Subcutaneous abdominal adipose tissue (tissue), 5 donors: ENCODE measurements around the gene SPATS1.
A peak's percentile ranks its signal among the peaks of the same experiment; 100 is the strongest.

Experiments used
- H3K27ac ChIP-seq: one replicate; pipeline ENCODE4 v1.7.0; 2013; ENCODE audit warnings: low read depth, mild to moderate bottlenecking, inconsistent platforms, low read length, moderate library complexity
- H3K27me3 ChIP-seq, 5 donors: one replicate each; pipeline ENCODE4 v1.7.0; 2013; ENCODE audit warnings: low read length in 5 of 5, inconsistent platforms in 1 of 5; ENCODE audit not compliant: control insufficient read depth in 5 of 5, insufficient read depth in 4 of 5
- H3K36me3 ChIP-seq, 5 donors: one replicate each; pipeline ENCODE4 v1.7.0; 2013; ENCODE audit warnings: low read length in 5 of 5; ENCODE audit not compliant: control insufficient read depth in 5 of 5, insufficient read depth in 5 of 5
- H3K4me1 ChIP-seq, 5 donors: one replicate each; pipeline ENCODE4 v1.7.0; 2013; ENCODE audit warnings: low read length in 5 of 5, mild to moderate bottlenecking in 3 of 5, moderate library complexity in 1 of 5; ENCODE audit not compliant: control insufficient read depth in 5 of 5, insufficient read depth in 5 of 5
- H3K4me3 ChIP-seq, 5 donors: one replicate each; pipeline ENCODE4 v1.7.0; 2013; ENCODE audit warnings: low read length in 5 of 5, low read depth in 1 of 5
- H3K9ac ChIP-seq, 5 donors: one replicate each; pipeline ENCODE4 v1.7.0; 2013; ENCODE audit warnings: low read length in 5 of 5, mild to moderate bottlenecking in 4 of 5, moderate library complexity in 3 of 5
- H3K9me3 ChIP-seq, 5 donors: one replicate each; pipeline ENCODE4 v1.7.0; 2013; ENCODE audit warnings: low read length in 5 of 5; ENCODE audit not compliant: control insufficient read depth in 5 of 5
- donor health status: healthy.
- donor health status: healthy.
- donor health status: healthy.
- donor health status: healthy.
- donor health status: healthy.

The SPATS1 gene

DNA sequence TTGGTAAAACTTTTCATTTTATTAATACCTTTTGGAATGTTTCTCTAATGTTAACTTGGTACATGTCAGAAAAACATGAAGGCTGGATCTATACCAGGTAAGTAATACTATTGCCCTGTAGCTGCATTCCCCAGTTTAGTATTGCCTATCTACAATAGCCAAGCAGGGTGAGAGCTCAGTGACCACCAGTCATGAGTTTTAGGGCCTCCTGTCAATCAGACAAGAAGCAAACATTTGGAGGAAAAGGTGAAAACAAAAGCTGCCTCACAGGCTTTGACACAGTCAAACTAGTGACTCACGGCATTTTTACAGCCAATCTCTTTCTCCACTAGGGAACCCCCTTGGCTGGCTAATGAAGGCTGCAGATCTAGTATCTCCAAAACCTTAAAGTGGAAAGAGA, 35.5 kb downstream of the SPATS1 start:
- no peaks in the 10 kb centered on the region for H3K27me3 ChIP-seq
- no peak overlapping the region for H3K4me3 ChIP-seq
- no peak overlapping the region for H3K9ac ChIP-seq
- peaks cover 0 to 9% (median 7%) of the 10 kb centered on the region in 5 donors for H3K4me1 ChIP-seq
- no peak overlapping the region for H3K27ac ChIP-seq
- H3K9me3 ChIP-seq: no peaks in the 10 kb centered on the region
- no peaks in the 10 kb centered on the region for H3K36me3 ChIP-seq

- no peak overlapping the region for H3K9ac ChIP-seq
- H3K9me3 ChIP-seq: no peaks in the 10 kb centered on the region
- H3K4me3 ChIP-seq: no peak overlapping the region
- H3K27me3 ChIP-seq: no peaks in the 10 kb centered on the region
- peaks cover 0 to 12% (median 8%) of the 10 kb centered on the region in 5 donors for H3K4me1 ChIP-seq
- no peaks in the 10 kb centered on the region for H3K36me3 ChIP-seq
- H3K27ac ChIP-seq: no peak overlapping the region
Observed at GRCh38 chr6:44381739-44382138, 39.3 kb downstream of the SPATS1 start.

DNA sequence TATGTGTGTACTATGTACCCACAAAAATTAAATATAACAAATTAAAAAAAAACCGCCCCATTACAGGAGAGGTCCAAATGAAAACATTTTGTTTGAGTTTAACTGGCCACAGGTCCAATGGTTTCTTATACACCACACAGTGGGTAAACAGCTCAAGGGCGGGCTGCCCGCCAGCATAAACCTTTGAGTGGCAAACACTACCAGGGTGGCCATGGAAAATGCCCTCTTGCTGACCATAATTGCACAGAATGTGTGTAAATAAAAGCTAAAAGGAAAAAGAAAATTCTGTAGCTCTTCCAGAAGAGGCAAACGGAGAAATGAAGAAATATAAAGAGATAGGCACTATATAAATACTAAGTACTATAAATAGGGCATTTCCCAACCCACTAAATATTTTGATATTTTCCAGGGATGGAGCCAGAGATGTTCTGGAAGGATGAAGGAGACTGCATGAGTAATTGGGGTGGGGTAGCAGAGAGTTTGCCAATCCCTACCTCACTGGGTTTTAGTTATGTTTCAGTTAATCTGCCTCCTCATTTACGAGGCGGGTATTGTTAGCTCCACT, 44.0 kb downstream of the SPATS1 start:
- H3K36me3 ChIP-seq: peaks cover 2 to 7% (median 5%) of the 10 kb centered on the region in 5 donors
- H3K9ac ChIP-seq: peak overlapping the region in 3 of 5 donors; percentile 88 to 98 (median 97)
- H3K27me3 ChIP-seq: no peaks in the 10 kb centered on the region
- H3K27ac ChIP-seq: peak overlapping the region; percentile 81
- peaks cover 6 to 35% (median 28%) of the 10 kb centered on the region in 5 donors for H3K4me1 ChIP-seq
- H3K4me3 ChIP-seq: peak overlapping the region; percentile 89 to 96 (median 92)
- H3K9me3 ChIP-seq: no peaks in the 10 kb centered on the region

DNA sequence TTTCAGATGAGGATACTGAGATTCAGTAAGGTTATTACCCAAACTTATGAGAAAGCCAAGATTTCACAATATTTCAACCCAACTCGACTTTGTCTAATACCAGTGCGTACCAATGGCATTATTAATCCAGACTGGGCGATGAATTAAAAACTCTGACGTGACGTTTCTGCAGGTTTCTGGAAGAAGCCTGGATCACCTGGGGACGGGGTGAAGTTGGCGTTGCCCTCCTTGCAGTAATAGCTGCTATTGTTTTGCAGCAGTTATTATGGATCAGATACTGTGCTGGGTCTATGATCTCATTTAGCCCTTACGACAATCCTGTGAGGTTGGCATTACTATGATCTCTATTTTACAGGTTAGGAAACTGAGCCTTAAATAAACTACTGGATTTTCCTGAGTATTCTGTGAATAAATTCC, 44.5 kb downstream of the SPATS1 start:
- H3K9me3 ChIP-seq: no peaks in the 10 kb centered on the region
- peaks cover 6 to 30% (median 26%) of the 10 kb centered on the region in 5 donors for H3K4me1 ChIP-seq
- H3K27ac ChIP-seq: peak overlapping the region; percentile 81
- H3K36me3 ChIP-seq: peaks cover 3 to 10% (median 6%) of the 10 kb centered on the region in 5 donors
- peak overlapping the region; percentile 10 to 98 (median 97) for H3K9ac ChIP-seq
- peak overlapping the region; percentile 89 to 96 (median 92) for H3K4me3 ChIP-seq
- no peaks in the 10 kb centered on the region for H3K27me3 ChIP-seq

DNA sequence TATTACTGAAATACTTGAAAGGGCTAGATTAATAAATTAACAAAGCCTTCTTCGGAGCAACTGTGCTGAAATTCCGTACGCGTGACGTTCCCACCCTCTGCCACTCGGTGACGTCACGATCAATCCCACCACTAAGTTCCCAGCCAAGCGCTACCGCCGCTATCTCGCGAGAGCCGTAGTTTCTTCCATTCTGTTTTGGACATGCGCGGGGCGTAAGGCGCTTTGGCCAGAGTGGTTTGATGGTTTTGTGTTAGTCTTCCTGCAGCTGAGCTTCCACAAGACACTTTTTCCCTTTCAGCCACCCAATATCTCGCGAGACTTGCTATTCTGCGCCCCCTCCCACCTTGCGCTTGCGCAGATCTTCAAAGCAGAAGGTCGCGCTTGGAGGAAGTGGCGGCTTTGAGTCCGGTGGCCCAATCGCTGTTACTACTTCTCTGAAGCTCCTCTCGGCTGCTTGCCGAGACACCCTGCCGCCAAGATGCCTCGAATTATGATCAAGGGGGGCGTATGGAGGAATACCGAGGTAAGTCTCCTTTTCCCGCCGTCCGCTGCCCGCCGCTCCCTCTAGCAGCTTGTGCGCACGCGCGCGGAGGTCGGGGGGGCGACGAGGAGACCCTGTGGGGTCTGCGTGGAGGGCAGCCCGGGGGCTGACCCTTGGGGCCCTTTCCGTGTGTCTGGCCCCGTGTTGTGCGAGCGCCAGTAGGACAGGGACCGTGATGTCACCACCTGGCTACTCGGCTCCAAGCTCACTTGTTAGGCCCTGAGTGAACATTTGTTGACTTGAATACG, 45.1 kb downstream of the SPATS1 start, which contains the start of gene CDC5L:
Gene CDC5L (plus strand): TSS at position 361 of the 789 bp plus-strand sequence. CDS start 118 bp downstream, at position 479.
- Histone ChIP-seq H3K4me1 (peaks cover 6 to 28% (median 22%) of the 10 kb centered on the region in 5 donors), H3K27me3 (no peaks in the 10 kb centered on the region), H3K36me3 (peaks cover 7 to 16% (median 10%) of the 10 kb centered on the region in 5 donors), H3K9me3 (no peaks in the 10 kb centered on the region), H3K4me3 (peak within 1 kb of the TSS; percentile 89 to 96 (median 92)), H3K27ac (peak within 1 kb of the TSS; percentile 81), H3K9ac (peak within 1 kb of the TSS; percentile 87 to 98 (median 97))

DNA sequence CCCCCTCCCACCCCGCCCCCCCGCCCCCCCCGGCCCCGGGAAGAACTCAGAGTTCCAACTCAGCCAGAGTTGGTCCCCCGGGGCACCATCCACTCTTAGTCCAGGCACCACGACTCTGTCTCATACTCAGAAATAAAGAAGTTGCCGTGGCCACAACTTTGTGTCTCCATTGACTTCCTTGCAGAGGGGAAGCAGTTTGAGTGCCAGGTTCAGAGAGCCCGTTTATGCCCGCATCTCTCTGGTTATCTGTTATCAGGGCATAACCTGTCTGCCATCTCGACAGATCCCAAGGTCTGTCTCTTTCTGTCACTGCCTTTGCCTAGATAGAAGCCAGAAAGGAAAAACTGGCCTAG, 45.7 kb downstream of the SPATS1 start:
- no peaks in the 10 kb centered on the region for H3K27me3 ChIP-seq
- peak overlapping the region; percentile 71 for H3K27ac ChIP-seq
- H3K9ac ChIP-seq: peak overlapping the region; percentile 57 to 98 (median 87)
- H3K4me3 ChIP-seq: peak overlapping the region; percentile 89 to 96 (median 92)
- no peaks in the 10 kb centered on the region for H3K9me3 ChIP-seq
- H3K4me1 ChIP-seq: peaks cover 6 to 28% (median 22%) of the 10 kb centered on the region in 5 donors
- H3K36me3 ChIP-seq: peaks cover 8 to 20% (median 16%) of the 10 kb centered on the region in 5 donors

DNA sequence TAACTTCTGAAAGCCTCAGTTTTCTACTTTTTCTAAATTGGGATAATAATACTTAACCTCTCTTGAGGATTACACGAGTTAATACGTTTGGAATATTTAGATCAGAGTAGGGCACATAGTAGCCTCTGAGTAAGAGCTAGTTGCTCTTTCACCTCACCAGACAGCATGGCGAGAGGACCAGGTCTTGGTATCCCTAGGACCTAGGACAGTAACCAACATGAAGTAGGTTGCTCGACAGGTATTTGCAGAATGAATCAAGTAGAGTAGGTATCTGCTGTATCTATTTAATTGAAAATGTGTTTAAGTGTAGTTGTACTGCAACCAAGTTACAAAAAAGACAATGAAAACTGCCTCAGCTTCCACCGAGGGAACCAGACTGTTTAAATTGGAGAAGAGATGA, 46.4 kb downstream of the SPATS1 start:
- H3K4me3 ChIP-seq: peak overlapping the region in 4 of 5 donors; percentile 39 to 92 (median 89)
- peak overlapping the region in 2 of 5 donors; percentile 15 to 31 for H3K9ac ChIP-seq
- H3K27ac ChIP-seq: no peak overlapping the region
- H3K27me3 ChIP-seq: no peaks in the 10 kb centered on the region
- peaks cover 16 to 28% (median 19%) of the 10 kb centered on the region in 5 donors for H3K36me3 ChIP-seq
- no peaks in the 10 kb centered on the region for H3K9me3 ChIP-seq
- H3K4me1 ChIP-seq: peaks cover 6 to 28% (median 22%) of the 10 kb centered on the region in 5 donors

- no peaks in the 10 kb centered on the region for H3K9me3 ChIP-seq
- H3K36me3 ChIP-seq: peaks cover 27 to 41% (median 30%) of the 10 kb centered on the region in 5 donors
- H3K4me3 ChIP-seq: no peak overlapping the region
- peak overlapping the region in 1 of 5 donors; percentile 39 for H3K9ac ChIP-seq
- peaks cover 6 to 28% (median 22%) of the 10 kb centered on the region in 5 donors for H3K4me1 ChIP-seq
- H3K27ac ChIP-seq: no peak overlapping the region
- H3K27me3 ChIP-seq: no peaks in the 10 kb centered on the region
Observed at GRCh38 chr6:44390158-44390683, 47.8 kb downstream of the SPATS1 start.
